Activated CD8-positive, alpha-beta memory T cell treated with anti-CD3 and anti-CD28 coated beads, Interleukin-2, amount 50 U/mL, for 24 hours (primary cell): Measurements from ENCODE around the gene TUSC2.
"Not testable (repeated sequence)": the region's sequence is repeated elsewhere in the genome, so short reads cannot be mapped to it uniquely, and the experiment has no call there.

ENCODE experiments used
- DNase-seq: peaks from one replicate; pipeline ENCODE4 v3.0.0-alpha.2; 2020; ENCODE audit errors: extremely low read depth

The TUSC2 gene

DNA sequence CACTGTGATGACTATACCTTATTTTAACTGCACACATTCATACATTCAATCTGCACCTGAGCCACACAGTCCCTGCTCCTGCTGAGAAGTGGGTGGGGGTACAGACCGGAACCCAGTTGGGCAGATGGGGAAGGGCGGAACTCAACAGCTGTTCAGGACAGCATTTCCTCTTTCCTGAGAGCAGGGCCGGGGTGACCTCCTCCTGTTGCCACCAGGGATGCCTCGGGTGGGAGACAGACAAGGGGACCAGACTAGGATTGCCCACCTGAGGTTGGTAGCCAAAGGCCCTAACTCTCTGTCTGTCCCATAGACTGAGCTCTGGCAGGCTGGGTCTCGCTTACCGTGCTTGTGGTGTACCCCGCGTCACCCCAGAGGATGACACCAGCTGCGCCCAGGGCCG is 9.4 kb downstream of the TUSC2 start:
- no peak for DNase-seq

- no peak for DNase-seq
These were observed 9.9 kb downstream of the TUSC2 start for GRCh38 chr3:50318163-50318562.

DNA sequence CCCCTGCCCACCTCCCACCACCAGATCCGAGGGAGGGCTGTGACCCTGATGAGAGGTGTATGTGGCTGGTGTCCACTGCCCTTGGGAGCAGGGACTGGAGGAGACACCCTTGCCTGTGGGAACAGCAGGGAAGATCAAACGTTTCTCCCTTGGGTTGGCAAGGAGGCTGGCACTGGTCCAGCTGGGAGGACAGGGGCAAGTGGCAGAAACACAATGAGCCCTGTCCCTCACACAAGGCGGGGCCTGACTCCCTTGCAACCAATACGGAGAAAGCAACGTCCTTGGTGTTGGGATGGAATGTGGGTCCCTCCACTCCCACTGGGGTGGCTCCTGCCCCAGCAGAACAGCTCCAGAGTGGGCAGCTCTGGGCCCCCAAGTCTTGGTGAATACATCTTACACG is 10.7 kb downstream of the TUSC2 start:
- no peak for DNase-seq

DNA sequence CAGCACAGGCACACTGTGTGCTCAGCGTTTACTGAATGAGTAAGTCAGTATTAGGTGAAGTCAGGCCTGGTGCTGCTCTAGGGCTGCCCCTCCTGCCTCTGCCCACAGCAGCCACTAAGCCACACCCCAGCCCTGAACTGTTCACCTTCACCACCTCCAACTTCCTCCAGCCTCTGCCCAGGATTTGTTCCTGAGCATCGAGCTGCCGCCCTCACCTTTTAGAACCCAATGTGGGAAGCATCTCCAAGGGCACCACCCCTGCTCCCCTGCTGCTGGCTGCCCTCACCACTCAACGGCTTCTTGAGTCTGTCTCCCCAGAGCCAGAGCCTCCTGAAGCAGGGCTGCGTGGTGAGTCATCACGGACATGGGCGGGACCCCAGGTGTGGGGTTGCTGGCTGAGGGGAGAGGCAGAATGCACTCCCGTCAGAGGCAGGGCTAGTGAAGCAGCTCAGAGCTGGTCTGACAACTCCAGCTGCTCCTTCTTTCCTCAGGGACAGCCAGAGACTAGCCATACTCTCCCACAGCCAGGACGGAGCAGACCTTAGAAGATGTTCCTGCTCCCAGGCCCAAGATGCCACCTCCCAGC is 11.3 kb downstream of the TUSC2 start:
- no peak for DNase-seq

DNA sequence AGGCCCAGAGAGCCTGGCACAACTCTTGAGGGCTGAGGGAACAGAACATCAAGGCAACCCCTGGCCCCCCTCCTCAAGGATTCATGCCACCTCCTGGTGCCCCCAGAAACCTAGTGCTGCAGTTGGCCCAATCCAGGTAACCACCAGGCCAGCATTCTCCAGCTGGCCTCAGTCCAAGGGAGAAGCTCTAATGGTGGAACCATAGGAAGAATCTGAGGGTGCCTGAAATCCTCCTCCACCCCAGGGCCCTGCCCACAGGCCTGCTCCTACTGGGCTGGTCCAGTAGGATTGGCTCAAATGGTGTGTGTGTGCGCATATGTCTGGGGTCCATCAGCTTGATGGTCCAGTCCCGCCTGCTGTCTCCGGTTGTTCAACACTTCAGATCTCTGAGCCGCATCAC is 13.2 kb downstream of the TUSC2 start:
- DNase-seq: no peak

DNA sequence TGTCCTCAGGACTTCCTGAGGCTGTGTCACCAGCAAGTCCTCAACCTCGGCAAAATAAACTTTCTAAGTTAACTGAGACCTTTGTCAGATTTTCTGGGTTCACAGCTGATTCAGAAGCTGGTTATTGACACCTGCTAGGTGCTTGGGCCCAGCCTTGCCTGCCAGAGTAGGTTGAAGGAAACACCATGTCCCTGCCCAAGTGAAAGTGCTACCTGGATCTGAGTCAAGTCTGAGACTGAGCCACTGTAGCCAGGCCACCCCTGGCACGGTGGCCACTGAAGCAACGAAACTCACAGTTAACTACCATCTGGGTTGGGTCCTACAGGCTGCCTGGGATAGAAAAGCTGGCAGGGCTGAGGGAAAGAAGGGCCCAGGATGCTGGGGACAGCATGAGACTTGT is 13.7 kb downstream of the TUSC2 start:
- DNase-seq: no peak

- DNase-seq: not testable (repeated sequence)
These were observed 16.0 kb downstream of the TUSC2 start for GRCh38 chr3:50312041-50312440.

DNA sequence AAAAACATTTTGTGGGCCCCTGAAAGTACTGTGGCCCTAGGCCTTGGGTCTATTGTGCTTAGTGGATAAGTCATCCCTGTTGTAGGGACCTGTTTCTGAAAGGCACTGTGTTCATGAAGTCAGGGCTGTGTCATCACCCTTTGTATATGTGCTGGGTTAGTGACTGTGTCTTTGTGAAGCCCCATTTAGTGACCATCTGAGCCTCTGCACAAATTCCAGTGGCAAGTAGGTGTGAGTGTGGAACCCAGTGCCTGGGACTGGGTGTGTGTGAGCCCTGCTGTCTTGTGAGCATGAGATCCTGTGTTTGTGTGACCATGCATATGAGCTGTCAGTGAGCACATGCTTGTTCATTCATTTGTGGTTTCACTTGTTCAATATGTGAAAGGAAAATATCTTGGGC is 23.4 kb downstream of the TUSC2 start:
- no peak for DNase-seq

- DNase-seq: no peak
These were observed 24.8 kb downstream of the TUSC2 start, which contains the start of gene HYAL1 for GRCh38 chr3:50303013-50303815. Gene HYAL1 (minus strand): TSS chr3:50303574. CDS start chr3:50302956, 618 bp downstream.

- DNase-seq: no peak
These were observed 25.7 kb downstream of the TUSC2 start for GRCh38 chr3:50302095-50303012.

DNA sequence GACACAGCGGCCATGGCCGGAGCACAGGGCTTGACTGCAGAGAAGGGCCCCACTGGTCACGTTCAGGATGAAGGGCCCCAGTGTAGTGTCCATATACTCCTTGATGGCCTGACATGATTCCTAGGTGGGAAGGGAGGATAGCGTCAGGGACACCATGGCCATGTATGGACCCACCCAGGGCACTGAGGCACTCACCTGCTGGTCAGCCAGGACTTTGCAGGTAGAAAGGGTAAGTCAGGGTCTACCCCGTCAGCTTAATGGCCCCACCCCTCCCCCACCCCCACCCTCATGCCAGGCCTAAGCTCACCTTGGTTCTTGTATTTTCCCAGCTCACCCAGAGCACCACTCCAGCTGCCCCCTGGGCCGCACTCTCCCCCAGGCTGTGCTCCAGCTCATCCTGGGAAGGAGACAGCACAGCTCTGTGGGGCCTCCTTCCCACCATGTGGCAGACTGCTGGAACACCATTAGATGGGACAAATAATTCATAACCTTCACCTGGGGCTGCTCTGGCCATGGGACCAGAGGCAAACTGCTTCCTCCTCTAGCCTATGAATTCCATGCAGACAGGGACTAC is 27.3 kb downstream of the TUSC2 start:
- no peak for DNase-seq

DNA sequence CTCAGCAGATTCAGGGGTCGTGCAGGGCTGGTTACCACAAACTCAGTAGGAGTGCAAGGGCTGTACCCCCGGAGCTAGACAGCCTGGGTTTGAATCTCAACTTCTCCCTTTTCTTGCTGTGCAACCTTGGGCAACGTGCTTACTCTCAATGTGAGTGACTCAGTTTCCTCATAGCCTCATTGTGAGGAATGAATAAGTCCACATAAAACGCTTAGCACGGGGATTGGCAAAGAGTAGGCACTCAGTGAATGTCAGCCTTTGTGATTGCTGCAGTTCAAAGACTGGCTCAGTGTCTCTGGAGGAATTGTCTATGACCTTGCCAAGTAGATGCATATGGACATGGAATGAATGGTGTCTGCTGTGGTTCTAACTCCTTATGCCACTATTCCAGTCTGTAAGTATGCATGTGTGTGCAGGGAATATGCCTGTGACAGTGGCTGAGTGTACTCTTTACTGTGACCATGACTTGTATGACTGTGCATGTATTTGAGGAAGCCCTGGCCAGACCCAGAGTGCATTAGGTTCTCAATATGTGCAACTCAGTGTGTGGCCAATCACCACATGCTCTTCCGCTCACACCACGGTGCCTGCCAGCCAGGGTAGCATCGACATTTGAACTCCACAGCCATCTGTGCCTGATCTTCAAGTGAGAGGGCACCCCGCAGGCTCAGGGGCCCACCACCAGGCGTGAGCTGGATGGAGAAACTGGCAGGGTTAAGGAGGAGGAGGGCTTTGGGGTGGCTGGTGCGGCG is 27.9 kb downstream of the TUSC2 start:
- no peak for DNase-seq

DNA sequence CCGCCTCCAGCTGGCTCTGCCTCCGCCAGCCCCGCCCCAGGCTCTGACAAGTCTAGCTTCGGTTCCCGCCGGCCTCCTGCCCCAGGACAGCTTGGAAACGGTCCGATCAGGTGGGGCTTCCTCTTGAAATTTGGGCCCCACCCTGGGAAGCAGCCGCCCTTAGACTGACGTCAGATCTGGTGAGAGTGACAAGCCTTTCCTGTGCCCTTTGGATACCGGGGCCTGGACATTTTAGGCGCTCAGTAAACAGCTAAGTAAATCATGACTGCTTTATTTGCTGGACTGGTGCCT is 28.4 kb downstream of the TUSC2 start:
- DNase-seq: no peak

DNA sequence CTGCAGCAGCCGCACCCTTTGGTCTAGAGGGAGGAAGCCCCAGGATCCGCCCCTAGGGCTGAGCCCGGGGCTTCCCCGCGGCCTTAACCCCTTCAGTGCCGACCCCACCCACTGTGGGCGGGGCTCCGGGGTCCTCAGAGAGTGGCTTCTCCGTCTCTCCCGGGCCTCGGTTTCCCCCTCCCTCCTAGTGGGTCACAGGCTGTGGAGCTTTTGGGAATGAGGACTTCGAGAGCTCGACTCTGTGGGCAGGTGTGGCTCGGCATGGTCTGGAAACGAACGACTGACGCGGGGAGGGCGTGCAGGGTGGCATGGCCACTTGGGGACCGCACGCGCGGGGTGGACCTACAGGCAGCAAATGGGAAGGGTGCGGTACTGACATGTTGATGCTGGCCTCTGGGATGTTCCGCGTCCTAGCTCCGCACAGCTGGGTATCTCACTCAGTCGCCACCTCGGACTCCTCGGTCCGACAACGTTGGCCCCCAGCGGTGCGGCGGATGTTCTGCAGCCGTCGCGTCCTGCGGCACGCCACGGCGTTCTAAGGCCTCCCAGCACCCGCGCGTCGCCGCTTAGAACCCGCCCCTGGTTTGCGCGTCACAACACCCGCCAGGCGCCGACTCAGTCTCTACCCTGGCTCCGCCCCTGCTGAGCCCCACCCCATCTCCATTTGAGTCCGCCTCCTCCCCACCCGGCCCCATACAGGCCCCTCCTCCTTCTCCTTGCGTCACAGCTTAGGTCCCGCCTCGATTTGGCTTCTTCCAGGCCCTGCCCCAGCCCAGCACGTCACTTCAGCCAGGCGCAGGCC is 29.0 kb downstream of the TUSC2 start, which contains the start of the genes HYAL3 and NAA80:
TSS of gene HYAL3 (minus strand) at position 570 of the 802 bp plus-strand sequence. CDS start 3,803 bp downstream, outside the sequence.
TSS of gene NAA80 (minus strand) at position 570 of the 802 bp plus-strand sequence. CDS start 1,942 bp downstream, outside the sequence.
- peak; percentile 98 for DNase-seq

DNA sequence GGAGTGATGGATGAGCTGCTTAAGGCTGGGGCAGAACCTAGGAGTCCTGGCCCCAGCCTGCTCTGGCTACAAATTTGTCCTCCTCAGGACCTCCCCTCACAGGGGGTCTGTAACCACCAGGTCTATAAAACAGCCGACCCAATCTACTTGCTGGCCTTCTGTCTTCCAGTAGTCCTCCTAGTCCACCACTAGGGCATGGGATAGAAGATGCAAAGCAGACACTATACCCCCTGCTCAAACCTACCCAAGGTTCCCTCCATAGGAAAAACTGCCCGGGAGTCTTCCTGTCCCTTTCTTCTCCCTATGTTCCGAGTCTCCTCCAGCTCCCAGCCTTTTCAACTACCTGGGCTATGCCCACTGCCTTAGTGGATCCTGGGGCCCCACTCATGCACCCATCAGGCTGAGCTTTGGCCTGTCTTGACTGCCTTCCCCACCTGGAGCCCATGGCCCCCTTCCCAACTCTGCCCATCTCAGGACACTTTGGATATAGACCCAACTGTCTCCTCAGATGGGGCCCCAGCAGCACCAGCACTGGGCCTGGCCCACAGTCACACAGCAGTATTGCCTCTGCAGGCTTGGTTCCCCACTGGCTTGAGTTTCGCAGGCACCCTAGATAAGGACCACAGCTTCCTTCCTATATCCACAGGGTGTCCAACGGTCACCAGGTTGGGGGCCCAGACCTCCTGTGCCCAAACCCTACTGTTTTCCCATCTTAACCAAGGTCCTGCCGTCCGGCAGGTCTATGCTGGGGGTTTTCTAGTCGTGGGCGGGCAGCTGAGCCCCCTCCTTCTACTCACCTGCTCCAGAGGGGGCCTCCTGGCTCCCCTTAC is 29.9 kb downstream of the TUSC2 start:
- DNase-seq: no peak

GRCh38 chr3:50297384-50297775 is 30.6 kb downstream of the TUSC2 start:
- DNase-seq: no peak

DNA sequence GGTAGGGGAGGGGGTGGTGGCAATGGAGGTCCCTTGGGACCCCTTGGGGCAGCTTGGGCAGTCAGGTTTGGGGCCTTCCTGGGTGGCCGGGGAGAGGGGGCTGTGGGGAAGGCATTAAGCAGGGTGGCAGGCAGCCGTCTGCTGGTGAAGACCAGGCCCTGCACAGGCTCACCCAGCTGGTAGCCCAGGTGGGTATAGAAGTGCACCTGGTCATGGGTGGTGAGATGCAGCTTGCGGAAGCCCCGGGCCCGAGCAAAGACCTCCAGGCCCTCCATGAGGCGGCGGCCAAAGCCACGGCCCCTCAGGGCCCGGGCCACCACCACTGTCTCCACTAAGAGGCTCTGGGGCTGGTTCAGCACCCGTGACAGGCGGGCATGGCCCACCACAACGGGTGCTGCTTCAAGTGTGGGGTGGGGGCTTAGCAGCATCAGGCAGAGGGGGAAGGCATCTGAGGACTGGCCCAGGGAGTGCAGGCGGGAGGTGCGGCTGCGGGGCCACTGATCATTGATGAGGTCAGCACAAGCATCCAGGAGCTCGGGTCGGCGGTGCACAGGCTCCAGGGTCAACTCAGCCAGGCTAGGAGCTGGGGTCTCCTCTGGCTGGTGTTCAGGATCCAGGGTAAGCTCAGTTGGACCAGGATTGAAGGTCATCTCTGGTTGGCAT is 31.2 kb downstream of the TUSC2 start:
- no peak for DNase-seq

GRCh38 chr3:50295553-50296431 is 32.2 kb downstream of the TUSC2 start:
- DNase-seq: no peak
